Measurements from ENCODE around the gene DPCD. TPM values are rescaled to one million over a fixed set of nuclear protein-coding genes. Genes with fewer than 3 reads are reported as not detected.
"Not testable (repeated sequence)": the region's sequence is repeated elsewhere in the genome, so short reads cannot be mapped to it uniquely, and the experiment has no call there.

Gene DPCD
- total RNA-seq, 1 donor from 2014 or later, result 3.6 TPM

DNA sequence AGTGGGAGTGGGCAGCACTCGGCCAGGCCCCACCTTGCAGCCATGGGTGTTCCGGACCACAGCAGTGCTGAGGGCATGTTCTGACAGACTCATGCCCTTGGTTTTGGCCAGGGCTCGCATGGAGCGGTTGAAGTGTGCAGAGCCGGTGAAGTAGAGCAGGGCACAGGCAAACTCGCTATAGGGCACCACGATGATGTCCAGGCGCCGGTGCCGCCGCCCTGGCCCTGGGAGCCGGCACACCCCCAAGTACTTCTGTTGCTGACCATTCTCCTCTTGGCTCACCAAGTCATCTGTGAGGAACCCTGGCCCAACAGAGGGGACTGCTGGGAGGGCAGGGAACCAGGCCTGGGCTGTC, 8.6 kb upstream of the DPCD start:
- DNase-seq (ENCODE audit: low spot score), result no peak
- H3K4me3 Mint-ChIP-seq, result no peak overlapping the region
- no peaks in the 10 kb centered on the region for H3K4me1 Mint-ChIP-seq (ENCODE audit: low read depth)
- H3K27ac Mint-ChIP-seq, result no peak overlapping the region
- H3K9me3 Mint-ChIP-seq, result no peaks in the 10 kb centered on the region
- no peaks in the 10 kb centered on the region for H3K27me3 Mint-ChIP-seq (ENCODE audit: insufficient read depth)
- H3K36me3 Mint-ChIP-seq (ENCODE audit: low read depth), result peaks cover 17% of the 10 kb centered on the region
- intact Hi-C loops (cut with micrococcal nuclease), result no loop called here

DNA sequence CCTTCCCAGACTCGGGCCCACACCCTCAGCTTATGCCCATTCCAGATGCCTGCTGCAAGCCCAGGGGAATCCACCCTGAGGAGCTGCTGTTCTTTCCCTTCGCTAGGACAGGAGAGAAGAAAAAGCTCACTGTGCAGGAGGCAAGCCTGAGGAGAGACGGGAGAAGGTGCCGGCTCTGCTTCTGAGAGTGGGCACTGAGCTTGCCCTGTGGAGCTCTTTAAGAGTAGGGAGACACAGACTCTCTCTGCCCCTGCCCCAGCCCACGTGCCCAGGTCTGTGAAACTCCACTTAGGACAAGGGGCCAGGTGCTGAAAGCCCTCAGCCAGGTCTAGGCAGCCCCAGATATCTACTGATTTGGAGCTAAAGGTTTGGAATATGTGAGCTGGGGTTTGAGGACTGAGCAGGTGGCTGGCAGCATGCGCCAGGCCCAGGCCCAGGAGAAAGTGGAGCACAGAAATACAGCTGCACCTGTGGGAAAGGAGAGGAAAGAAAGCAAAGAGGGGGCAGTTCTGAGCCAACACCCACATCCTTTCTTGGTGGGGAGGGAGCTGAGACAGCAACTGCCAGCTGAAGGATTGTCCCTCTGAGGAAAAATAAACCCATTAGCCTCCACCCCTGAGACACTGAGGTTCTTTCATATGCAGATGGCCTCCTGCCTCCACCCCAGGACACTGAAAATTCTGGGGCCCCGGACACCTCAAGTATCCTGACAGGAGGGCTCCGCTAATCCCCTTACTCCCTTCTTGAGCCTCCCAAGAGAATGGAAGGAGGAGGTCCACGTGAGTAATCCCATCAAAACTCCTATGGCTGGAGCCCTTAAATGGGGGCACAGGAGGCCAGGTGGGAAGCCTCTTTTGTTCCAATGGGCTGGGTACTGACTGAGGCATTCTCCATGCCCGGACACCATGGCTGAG, 7.4 kb upstream of the DPCD start:
- Mint-ChIP-seq H3K27me3 (ENCODE audit: insufficient read depth) (no peaks in the 10 kb centered on the region), H3K27ac (no peak overlapping the region), H3K9me3 (no peaks in the 10 kb centered on the region), H3K4me1 (ENCODE audit: low read depth) (no peaks in the 10 kb centered on the region), H3K4me3 (no peak overlapping the region), H3K36me3 (ENCODE audit: low read depth) (peaks cover 21% of the 10 kb centered on the region)
- intact Hi-C loops (cut with micrococcal nuclease), result no loop called here
- DNase-seq (ENCODE audit: low spot score), result no peak

DNA sequence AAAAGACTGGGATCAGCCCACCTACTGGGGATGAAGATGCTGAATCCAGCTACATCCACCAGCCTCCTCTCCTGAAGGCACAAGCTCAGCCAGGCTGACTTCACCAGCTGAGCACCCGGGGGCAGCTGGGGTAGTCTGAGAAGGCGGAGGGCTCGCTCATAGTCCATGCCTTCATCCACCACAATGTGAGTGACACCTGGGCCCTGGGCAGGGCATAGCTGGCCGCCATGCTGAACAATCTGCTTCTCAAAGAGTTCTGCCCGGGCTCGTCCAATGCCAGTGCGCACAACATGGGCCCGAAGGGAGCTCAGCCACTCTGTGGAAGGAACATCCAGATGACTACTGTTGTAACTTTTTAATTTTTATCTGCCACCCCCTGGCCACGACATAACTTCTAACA, 2.3 kb upstream of the DPCD start:
- DNase-seq (ENCODE audit: low spot score), result no peak
- intact Hi-C loops (cut with micrococcal nuclease), result loop anchor here (5.0 kb wide), 1 partner anchor 566 kb away; the partner anchor contains the start of gene NOLC1
- H3K4me3 Mint-ChIP-seq, result peak overlapping the region; percentile 19

DNA sequence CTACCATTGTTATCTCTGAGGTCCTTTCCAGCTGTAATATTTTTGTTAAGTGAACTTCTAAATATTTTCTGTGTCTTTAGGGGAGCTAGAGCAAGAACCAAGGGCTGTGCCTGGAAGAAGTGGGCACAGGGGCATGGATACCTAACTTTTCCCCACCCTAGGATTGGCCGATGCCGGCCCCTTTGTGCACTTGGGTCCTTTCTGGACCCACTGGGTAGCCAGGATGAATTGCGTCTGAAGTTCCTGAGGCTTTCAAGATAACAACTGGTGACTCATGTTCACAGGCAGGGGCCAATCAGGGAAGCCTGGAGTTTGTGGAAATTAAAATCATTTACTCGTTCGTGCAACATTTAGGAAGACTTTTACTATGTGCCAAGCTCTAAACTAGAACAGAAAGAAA, 758 bp downstream of the DPCD start:
- no peak for DNase-seq (ENCODE audit: low spot score)
- H3K9me3 Mint-ChIP-seq, result no peaks in the 10 kb centered on the region
- H3K4me3 Mint-ChIP-seq, result peak overlapping the region; percentile 93
- H3K27ac Mint-ChIP-seq, result peak overlapping the region; percentile 18
- H3K36me3 Mint-ChIP-seq (ENCODE audit: low read depth), result peaks cover 8% of the 10 kb centered on the region
- peaks cover 24% of the 10 kb centered on the region for H3K4me1 Mint-ChIP-seq (ENCODE audit: low read depth)
- H3K27me3 Mint-ChIP-seq (ENCODE audit: insufficient read depth), result peaks cover 4% of the 10 kb centered on the region
- intact Hi-C loops (cut with micrococcal nuclease), result loop anchor here (1.0 to 5.0 kb wide), 5 partner anchors 106 to 676 kb away; partner anchors contain the start of genes FBXW4, NOLC1, NPM3 and SLF2

More for the DNA sequence above, 2.3 kb upstream of the DPCD start:
- Mint-ChIP-seq H3K27ac (no peak overlapping the region), H3K9me3 (no peaks in the 10 kb centered on the region), H3K4me1 (ENCODE audit: low read depth) (peaks cover 24% of the 10 kb centered on the region), H3K36me3 (ENCODE audit: low read depth) (peaks cover 15% of the 10 kb centered on the region), H3K27me3 (ENCODE audit: insufficient read depth) (peaks cover 4% of the 10 kb centered on the region)

DNA sequence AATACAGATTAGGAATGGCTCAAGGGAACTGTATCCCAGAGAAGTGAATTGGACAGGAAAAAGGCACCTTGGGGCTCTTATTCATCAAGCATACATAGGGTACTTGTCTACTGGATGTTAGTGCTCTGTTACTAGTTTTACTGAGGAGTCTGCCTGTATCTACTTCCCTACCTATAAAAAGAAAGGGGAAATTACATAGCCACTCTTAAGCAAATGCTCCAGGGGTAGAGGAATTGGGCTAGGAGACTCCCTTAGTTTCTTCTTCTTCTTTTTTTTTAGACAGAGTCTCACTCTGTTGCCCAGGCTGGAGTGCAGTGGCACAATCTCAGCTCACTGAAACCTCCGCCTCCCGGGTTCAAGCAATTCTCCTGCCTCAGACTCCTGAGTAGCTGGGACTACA, 5.2 kb downstream of the DPCD start:
- intact Hi-C loops (cut with micrococcal nuclease); H3K27me3 Mint-ChIP-seq (ENCODE audit: insufficient read depth); H3K27ac Mint-ChIP-seq; DNase-seq (ENCODE audit: low spot score); H3K36me3 Mint-ChIP-seq (ENCODE audit: low read depth); H3K4me1 Mint-ChIP-seq (ENCODE audit: low read depth); H3K4me3 Mint-ChIP-seq; H3K9me3 Mint-ChIP-seq: not testable (repeated sequence)

DNA sequence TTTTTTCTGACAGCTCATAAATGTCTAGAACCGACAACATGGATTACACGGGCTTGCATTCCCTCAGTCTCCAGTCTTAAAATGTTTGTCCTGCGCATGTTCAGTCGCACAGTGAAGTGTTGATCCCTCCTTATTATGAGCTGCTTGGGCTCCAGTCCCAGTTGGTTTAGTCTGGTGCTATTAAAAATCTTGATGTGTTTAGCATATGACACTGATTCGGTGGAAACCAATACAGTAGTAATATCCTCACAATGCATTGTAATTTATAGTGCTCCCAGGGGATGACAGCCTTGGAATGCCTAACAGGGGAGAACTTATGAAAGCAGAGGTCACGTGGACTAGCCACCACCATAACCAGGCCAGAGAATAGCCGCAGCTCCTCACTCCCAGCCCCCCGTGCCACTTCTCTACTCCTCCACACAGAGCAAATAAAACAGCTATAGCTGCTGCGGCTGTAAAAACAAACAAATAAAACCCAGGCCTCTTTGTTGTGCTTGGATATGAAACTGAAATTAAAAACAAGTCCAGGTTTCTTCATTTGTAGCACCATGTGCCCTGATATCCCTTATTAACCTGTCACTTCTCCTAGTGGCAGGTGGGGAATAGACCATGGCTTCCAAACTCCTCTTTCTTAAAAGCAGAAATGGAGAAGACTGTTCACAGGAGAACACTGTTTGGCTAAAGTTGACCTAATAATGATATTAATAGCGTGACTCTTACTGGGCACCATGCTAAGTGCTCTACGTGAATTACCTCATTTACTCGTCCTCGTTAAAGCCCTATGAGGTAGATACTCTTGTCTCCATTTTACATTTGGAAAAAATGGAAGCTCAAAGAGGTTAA, 7.7 kb downstream of the DPCD start:
- Mint-ChIP-seq H3K4me3 (no peak overlapping the region), H3K27me3 (ENCODE audit: insufficient read depth) (no peaks in the 10 kb centered on the region), H3K4me1 (ENCODE audit: low read depth) (no peaks in the 10 kb centered on the region), H3K9me3 (no peaks in the 10 kb centered on the region), H3K36me3 (ENCODE audit: low read depth) (no peaks in the 10 kb centered on the region), H3K27ac (no peak overlapping the region)
- DNase-seq (ENCODE audit: low spot score), result no peak
- intact Hi-C loops (cut with micrococcal nuclease), result no loop called here

DNA sequence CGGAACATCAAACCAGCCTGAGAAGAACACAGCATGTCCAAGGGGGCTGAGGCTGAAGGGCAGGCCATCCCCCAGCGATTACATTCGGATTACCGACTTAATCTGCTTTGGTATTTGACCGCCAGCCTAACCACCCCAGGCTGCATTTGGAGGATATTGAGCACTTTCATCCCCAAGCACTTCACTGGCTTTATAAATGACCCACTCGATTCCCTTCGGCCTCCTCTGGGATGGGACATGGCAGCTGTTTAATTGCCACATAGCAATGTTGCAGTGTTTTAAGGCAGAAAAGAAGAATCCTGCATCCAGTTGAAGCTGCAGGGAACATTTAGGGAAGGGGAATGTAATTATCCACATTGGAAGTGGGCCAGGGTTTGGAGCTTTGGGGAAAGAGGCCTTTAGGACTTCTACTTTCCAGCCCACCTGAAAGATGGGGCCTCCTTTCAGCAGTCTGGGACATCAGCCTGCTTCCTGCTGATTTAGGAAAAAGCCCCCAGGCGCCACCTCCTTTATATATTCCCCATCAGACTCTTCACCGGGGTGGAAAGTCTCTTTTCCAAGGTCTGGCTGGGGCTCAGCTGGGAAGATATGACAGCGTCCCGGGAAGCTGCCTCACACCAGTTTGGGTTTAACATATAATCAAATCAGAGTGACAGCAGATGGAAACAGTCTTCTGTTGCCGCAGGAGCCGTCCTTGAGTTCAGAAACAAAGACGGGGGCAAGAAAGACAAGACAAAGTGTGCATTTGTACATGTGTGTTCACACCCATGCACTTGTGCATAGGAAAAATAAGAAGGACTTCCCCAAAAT, 9.2 kb downstream of the DPCD start:
- H3K4me1 Mint-ChIP-seq (ENCODE audit: low read depth), result no peaks in the 10 kb centered on the region
- intact Hi-C loops (cut with micrococcal nuclease), result no loop called here
- no peaks in the 10 kb centered on the region for H3K27me3 Mint-ChIP-seq (ENCODE audit: insufficient read depth)
- H3K9me3 Mint-ChIP-seq, result no peaks in the 10 kb centered on the region
- H3K4me3 Mint-ChIP-seq, result no peak overlapping the region
- DNase-seq (ENCODE audit: low spot score), result no peak
- no peaks in the 10 kb centered on the region for H3K36me3 Mint-ChIP-seq (ENCODE audit: low read depth)
- H3K27ac Mint-ChIP-seq, result no peak overlapping the region

DNA sequence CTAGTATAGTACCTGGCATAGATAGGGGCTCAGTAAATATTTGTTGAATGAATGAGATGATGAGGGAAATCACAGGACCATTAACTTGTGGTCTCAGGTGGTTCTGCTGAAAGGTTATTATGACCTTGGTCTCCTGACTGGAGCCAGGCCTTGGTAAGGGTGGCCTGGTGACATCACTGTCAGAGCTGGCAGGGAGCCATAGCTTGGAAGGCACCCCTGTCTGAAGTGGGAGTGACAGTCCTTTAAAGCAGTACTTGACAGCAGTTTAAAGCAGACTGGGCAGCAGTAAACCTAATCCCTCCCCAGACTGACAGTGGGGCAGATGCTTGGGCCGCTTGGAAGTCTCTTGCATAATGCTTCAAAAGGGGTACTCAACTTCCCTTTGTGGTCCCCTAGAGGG, 13.4 kb downstream of the DPCD start:
- no peaks in the 10 kb centered on the region for H3K4me1 Mint-ChIP-seq (ENCODE audit: low read depth)
- H3K27ac Mint-ChIP-seq, result no peak overlapping the region
- no peak for DNase-seq (ENCODE audit: low spot score)
- H3K4me3 Mint-ChIP-seq, result no peak overlapping the region
- H3K9me3 Mint-ChIP-seq, result no peaks in the 10 kb centered on the region
- H3K27me3 Mint-ChIP-seq (ENCODE audit: insufficient read depth), result no peaks in the 10 kb centered on the region
- intact Hi-C loops (cut with micrococcal nuclease), result loop anchor here (5.0 kb wide), 1 partner anchor 101 kb away; no protein-coding TSS in a partner anchor
- peaks cover 8% of the 10 kb centered on the region for H3K36me3 Mint-ChIP-seq (ENCODE audit: low read depth)

DNA sequence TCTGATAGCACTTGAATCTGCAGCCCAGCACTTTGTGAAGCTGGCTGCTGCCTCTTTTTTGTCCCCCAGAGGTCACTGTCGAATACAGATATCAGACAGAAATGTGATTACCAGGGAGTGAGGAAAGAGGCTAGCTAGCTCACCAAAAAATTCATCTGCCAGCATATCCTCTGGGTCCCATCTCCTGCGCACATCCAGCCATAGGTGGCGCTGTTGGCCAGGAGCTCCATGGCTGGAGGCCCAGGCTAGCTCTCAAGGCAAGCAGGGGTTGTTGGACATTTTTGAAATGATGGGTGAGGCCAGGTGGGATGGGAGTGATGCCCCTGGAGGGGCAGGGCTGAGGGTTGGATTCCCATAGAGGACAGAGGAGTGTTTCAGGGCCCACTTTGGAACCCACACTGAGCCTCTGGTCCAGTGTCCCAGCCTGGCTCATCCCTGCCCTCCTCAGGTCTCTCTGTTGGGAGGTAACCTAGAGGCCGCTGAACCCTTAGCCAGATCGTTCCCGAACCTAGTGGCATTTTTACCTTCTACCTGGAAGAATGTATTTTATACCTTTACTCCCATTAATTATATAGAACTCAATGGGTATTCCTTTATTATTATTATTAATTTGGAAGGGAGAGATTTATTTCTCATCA, 14.8 kb downstream of the DPCD start:
- intact Hi-C loops (cut with micrococcal nuclease), result loop anchor here (1.0 to 5.0 kb wide), 2 partner anchors 99 to 178 kb away; no protein-coding TSS in a partner anchor
- no peak overlapping the region for H3K4me3 Mint-ChIP-seq

DNA sequence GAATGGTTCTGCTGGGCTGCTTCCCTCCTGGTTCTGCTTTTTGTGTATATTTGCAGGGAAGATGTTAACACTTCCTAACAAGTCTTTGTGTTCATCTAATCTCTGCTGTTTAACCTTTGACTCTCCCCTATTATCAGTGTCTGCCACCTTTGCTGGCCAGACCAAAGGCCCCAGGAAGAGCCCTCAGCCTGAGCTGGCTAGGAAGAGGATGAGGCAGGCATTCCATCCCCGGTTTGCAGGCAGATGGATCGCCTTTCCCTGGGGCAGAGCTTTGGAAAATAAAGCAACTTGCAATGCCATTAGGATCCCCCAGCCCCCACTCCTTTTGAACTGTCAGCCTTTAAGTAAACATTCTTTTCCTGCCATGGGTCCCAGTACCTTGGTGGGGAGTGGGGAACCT, 19.0 kb downstream of the DPCD start:
- Mint-ChIP-seq H3K36me3 (ENCODE audit: low read depth) (peaks cover 8% of the 10 kb centered on the region), H3K9me3 (no peaks in the 10 kb centered on the region), H3K4me3 (no peak overlapping the region), H3K4me1 (ENCODE audit: low read depth) (peaks cover 10% of the 10 kb centered on the region), H3K27me3 (ENCODE audit: insufficient read depth) (no peaks in the 10 kb centered on the region), H3K27ac (no peak overlapping the region)
- DNase-seq (ENCODE audit: low spot score), result no peak
- intact Hi-C loops (cut with micrococcal nuclease), result no loop called here

More for the DNA sequence above, 14.8 kb downstream of the DPCD start:
- Mint-ChIP-seq H3K27ac (no peak overlapping the region), H3K27me3 (ENCODE audit: insufficient read depth) (no peaks in the 10 kb centered on the region), H3K4me1 (ENCODE audit: low read depth) (no peaks in the 10 kb centered on the region), H3K9me3 (no peaks in the 10 kb centered on the region), H3K36me3 (ENCODE audit: low read depth) (peaks cover 8% of the 10 kb centered on the region)
- DNase-seq (ENCODE audit: low spot score), result peak; percentile 68

DNA sequence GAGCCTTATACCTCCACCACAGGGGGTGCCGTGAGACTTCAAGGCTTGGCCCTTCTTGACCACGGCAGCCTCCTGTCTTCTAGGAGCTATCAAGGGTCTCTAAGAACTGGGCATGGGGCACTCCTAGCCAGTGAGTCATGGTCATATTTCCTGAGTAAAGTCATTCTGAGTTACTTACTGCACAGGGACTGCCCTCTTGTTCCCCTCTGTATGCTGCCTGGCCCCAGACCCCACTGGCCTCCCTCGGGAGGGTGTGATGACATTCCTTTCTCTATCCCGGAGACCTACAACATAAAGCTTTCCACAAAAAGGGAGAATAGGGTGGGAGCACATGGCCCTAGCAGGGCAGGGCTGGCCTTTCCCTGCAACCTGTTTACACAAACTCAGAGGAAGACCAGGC, 21.4 kb downstream of the DPCD start:
- Mint-ChIP-seq H3K4me1 (ENCODE audit: low read depth) (peaks cover 10% of the 10 kb centered on the region), H3K36me3 (ENCODE audit: low read depth) (peaks cover 5% of the 10 kb centered on the region), H3K27me3 (ENCODE audit: insufficient read depth) (no peaks in the 10 kb centered on the region), H3K9me3 (no peaks in the 10 kb centered on the region), H3K4me3 (no peak overlapping the region), H3K27ac (no peak overlapping the region)
- no peak for DNase-seq (ENCODE audit: low spot score)
- intact Hi-C loops (cut with micrococcal nuclease), result no loop called here

Data from activated T-helper 1 cell treated with anti-CD3 and anti-CD28 coated beads, Interleukin-12 subunit alpha, Interleukin-12 subunit beta, Interleukin-2, Interleukin-4 antibody, amounts not matched to agents 30 ng/mL and 10 ng/mL and 1 ng/mL, durations not matched to agents 14 hours and 24 hours and 36 hours (primary cell).